ENCODE data around the gene NBEA. TPM values are rescaled to one million over a fixed set of nuclear protein-coding genes. Genes with fewer than 3 reads are reported as not detected.
"Not testable (repeated sequence)": the region's sequence is repeated elsewhere in the genome, so short reads cannot be mapped to it uniquely, and the experiment has no call there.

The NBEA gene
- total and polyA plus RNA-seq, 12 donors = 3.1 to 19.7 (median 14.2) TPM

DNA sequence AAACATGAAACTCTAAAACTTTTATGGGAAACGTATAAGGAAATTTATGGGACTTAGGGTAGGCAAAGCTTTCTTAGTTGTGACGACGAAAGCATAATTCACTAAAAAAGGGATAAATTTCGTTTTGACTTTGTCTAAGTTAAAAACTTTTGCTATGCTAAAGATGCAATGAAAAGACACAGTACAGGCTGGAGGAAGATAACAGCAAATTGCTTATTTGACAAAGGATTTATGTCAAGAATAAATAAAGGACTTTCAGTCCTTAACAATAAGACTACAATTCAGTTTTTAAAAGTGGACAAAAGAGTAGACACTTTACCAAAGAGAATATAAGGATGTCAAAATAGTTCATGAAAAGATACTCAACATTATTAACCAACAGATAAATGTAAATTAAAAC lies 150.2 kb downstream of the NBEA start:
- TF ChIP-seq POLR2A (IDR thresholded peaks at IDR 0.05) = no peak
- TF ChIP-seq, protein P1, sequence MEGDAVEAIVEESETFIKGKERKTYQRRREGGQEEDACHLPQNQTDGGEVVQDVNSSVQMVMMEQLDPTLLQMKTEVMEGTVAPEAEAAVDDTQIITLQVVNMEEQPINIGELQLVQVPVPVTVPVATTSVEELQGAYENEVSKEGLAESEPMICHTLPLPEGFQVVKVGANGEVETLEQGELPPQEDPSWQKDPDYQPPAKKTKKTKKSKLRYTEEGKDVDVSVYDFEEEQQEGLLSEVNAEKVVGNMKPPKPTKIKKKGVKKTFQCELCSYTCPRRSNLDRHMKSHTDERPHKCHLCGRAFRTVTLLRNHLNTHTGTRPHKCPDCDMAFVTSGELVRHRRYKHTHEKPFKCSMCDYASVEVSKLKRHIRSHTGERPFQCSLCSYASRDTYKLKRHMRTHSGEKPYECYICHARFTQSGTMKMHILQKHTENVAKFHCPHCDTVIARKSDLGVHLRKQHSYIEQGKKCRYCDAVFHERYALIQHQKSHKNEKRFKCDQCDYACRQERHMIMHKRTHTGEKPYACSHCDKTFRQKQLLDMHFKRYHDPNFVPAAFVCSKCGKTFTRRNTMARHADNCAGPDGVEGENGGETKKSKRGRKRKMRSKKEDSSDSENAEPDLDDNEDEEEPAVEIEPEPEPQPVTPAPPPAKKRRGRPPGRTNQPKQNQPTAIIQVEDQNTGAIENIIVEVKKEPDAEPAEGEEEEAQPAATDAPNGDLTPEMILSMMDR (IDR thresholded peaks at IDR 0.05) = no peak
- Histone ChIP-seq H3K27me3 (no peaks in the 10 kb centered on the region), H3K4me1 (replicated peaks in 1 of 2) (no peaks in the 10 kb centered on the region), H3K36me3 (replicated peaks in 1 of 2) (no peaks in the 10 kb centered on the region), H3K4me3 (no peak overlapping the region), H3K9me3 (replicated peaks in 1 of 3) (no peaks in the 10 kb centered on the region), H3K27ac (no peak overlapping the region)
- WGBS, 4 donors = 88 to 91% (median 89%) methylated on average over 4 of the region's 4 CpGs
- DNase-seq = no peak
- intact Hi-C loops (cut with DNase I) = no loop called here

DNA sequence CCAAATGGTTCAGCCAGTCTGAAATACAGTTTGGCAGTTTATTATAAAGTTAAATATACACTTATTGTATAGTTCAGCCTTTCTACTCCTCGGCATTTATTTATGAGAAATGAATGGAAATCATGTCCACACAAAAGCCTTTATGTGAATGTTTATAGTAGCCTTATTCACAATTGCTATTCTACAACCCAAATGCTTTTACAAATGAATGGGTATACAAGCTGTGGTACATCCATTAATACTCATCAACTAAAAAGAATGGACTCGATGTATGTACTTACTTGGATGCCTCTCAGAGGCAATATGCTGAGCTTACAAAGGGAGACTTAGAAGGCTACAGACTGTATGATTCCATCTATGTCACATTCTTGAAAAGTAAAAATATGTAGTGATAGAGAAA lies 150.7 kb downstream of the NBEA start:
- no peak overlapping the region for H3K27ac ChIP-seq
- H3K4me1 ChIP-seq (replicated peaks in 1 of 2) = no peaks in the 10 kb centered on the region
- no peaks in the 10 kb centered on the region for H3K36me3 ChIP-seq (replicated peaks in 1 of 2)
- no peaks in the 10 kb centered on the region for H3K9me3 ChIP-seq (replicated peaks in 1 of 3)
- H3K27me3 ChIP-seq = no peaks in the 10 kb centered on the region
- no peak for DNase-seq
- H3K4me3 ChIP-seq = no peak overlapping the region
- WGBS, 4 donors = 89 to 98% (median 95%) methylated on average over 2 of the region's 2 CpGs
- no peak for TF ChIP-seq POLR2A (IDR thresholded peaks at IDR 0.05)
- TF ChIP-seq, protein P1 (IDR thresholded peaks at IDR 0.05) = no peak
- intact Hi-C loops (cut with DNase I) = no loop called here

DNA sequence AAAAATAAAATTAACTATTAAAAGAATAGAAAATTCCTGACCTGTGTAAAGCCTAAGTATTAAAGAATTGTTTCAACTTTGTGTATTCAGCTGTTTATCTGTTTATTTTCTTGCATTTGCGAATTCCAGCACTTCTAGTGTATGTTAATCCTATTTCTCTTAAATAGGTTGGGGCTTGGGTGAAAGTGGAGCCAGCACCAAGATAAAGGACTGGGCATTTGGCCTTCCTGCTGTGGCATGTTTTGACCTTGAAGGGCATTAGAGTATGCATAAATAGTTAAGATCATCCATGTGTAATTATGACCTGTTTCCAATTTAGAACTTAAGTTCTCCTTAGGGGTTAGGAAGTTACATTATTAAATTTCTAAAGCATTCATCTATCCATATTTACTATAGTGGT lies 151.3 kb downstream of the NBEA start:
- no peaks in the 10 kb centered on the region for H3K36me3 ChIP-seq (replicated peaks in 1 of 2)
- 92 to 97% (median 95%) methylated on average over 1 of the region's 1 CpG for WGBS, 4 donors
- TF ChIP-seq, protein P1 (IDR thresholded peaks at IDR 0.05) = no peak
- no peak for TF ChIP-seq POLR2A (IDR thresholded peaks at IDR 0.05)
- H3K27ac ChIP-seq = no peak overlapping the region
- H3K4me1 ChIP-seq (replicated peaks in 1 of 2) = no peaks in the 10 kb centered on the region
- DNase-seq = no peak
- H3K27me3 ChIP-seq = no peaks in the 10 kb centered on the region
- no peaks in the 10 kb centered on the region for H3K9me3 ChIP-seq (replicated peaks in 1 of 3)
- no peak overlapping the region for H3K4me3 ChIP-seq
- intact Hi-C loops (cut with DNase I) = no loop called here

DNA sequence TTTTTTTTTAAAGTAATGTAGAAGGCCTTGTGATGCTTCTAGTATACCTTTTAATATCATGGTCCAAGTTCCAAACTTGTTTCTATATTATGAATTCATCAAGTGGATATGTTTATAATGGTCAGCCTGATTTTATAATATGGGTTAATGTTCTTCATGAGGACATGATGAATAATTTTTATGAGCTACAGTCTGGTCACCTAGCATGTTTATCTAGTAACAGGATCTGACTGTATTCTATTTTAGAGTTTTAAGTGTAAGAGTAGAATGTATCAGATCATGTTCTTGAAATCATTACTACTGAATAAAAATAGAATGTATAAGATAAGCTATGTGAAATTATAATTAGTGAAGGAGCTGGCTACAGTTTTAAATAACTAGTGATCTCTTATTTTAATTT lies 164.7 kb downstream of the NBEA start:
- H3K27ac ChIP-seq; DNase-seq; H3K27me3 ChIP-seq; H3K36me3 ChIP-seq (replicated peaks in 1 of 2); H3K4me1 ChIP-seq (replicated peaks in 1 of 2); intact Hi-C loops (cut with DNase I); H3K4me3 ChIP-seq; H3K9me3 ChIP-seq (replicated peaks in 1 of 3): not testable (repeated sequence)

DNA sequence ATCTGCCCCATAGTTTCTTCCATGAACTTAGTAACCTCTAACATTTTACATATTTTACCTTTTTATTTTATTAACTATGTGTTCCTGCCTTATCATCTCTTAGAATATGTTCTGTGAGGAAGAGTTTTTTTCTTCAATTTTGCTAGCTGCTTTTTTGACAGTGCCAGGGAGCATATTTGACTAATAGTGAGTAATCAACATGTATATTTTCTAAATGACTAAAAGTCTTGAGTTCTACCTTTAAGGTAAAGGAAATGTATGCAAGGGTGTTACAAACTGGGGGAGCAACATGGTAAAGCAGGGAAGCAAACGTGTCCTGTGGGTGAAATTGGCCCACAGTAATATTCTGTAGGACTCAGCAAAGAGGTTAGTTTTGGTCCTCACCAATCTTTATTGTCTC lies 165.5 kb downstream of the NBEA start:
- Histone ChIP-seq H3K27me3 (no peaks in the 10 kb centered on the region), H3K27ac (no peak overlapping the region), H3K4me3 (no peak overlapping the region), H3K36me3 (replicated peaks in 1 of 2) (no peaks in the 10 kb centered on the region), H3K4me1 (replicated peaks in 1 of 2) (peaks cover 0 to 4% of the 10 kb centered on the region in 2 donors), H3K9me3 (replicated peaks in 1 of 3) (no peaks in the 10 kb centered on the region)
- no peak for DNase-seq
- TF ChIP-seq, protein P1 (IDR thresholded peaks at IDR 0.05) = no peak
- no peak for TF ChIP-seq POLR2A (IDR thresholded peaks at IDR 0.05)
- intact Hi-C loops (cut with DNase I) = no loop called here
- 90 to 98% (median 94%) methylated on average over 1 of the region's 1 CpG for WGBS, 4 donors

DNA sequence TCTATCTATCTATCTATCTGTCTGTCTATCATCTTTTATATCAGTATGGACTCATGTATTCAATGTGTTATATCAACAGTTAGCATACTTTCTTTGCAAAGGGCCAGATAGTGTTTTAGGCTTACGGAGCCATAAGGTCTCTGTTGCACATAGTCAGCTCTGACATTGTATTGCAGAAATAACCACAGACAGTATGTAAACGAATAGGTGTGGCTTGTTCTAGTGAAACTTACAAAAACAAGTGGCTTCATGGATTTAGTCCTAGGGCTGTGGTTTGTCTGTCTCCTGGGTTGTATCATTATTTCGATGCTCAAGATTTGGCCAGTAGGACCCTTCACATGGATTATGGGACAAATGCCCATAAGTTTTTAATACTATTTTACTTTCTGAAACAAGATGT lies 171.5 kb downstream of the NBEA start:
- intact Hi-C loops (cut with DNase I); H3K4me3 ChIP-seq; H3K27ac ChIP-seq; DNase-seq; H3K4me1 ChIP-seq (replicated peaks in 1 of 2); H3K27me3 ChIP-seq; H3K36me3 ChIP-seq (replicated peaks in 1 of 2); H3K9me3 ChIP-seq (replicated peaks in 1 of 3): not testable (repeated sequence)
- WGBS, 4 donors = 92 to 98% (median 94%) methylated on average over 3 of the region's 3 CpGs
